Kidney (tissue), 14 donors: ENCODE measurements around the gene SH3BP4. TPM values are rescaled to one million over a fixed set of nuclear protein-coding genes. Genes with fewer than 3 reads are reported as not detected.
A peak's percentile ranks its signal among the peaks of the same experiment; 100 is the strongest.

Source experiments
- DNase-seq, 5 donors: peaks; one replicate each; pipeline ENCODE4 v3.0.0-alpha.2; 2013 to 2020
- FAIRE-seq: peaks from 2 replicates; lab custom pipeline; 2012; peaks lifted over from hg19 to GRCh38; lab: Jason Lieb, UNC
- H3K27ac ChIP-seq, 2 donors: one replicate each; pipeline ENCODE4 v1.7.0; 2013; ENCODE audit warnings: low read depth in 2 of 2, low read length in 2 of 2, inconsistent platforms in 1 of 2
- H3K27me3 ChIP-seq: one replicate; pipeline ENCODE4 v1.7.1; 2013; ENCODE audit warnings: low read length, inconsistent platforms; ENCODE audit not compliant: control insufficient read depth, insufficient read depth
- H3K36me3 ChIP-seq, 3 donors: one replicate each; pipeline versions ENCODE4 v1.7.0 to v1.7.1; 2013; ENCODE audit warnings: low read length in 3 of 3, control low read depth in 1 of 3, inconsistent platforms in 1 of 3; ENCODE audit not compliant: insufficient read depth in 3 of 3, control insufficient read depth in 2 of 3
- H3K4me1 ChIP-seq, 3 donors: one replicate each; pipeline versions ENCODE4 v1.7.0 to v1.7.1; 2013; ENCODE audit warnings: low read length in 3 of 3, inconsistent platforms in 1 of 3, low read depth in 1 of 3; ENCODE audit not compliant: control insufficient read depth in 2 of 3, insufficient read depth in 2 of 3
- H3K4me3 ChIP-seq, 3 donors: one replicate each; pipeline versions ENCODE4 v1.7.0 to v1.8.1; 2013; ENCODE audit warnings: low read length in 3 of 3, control low read depth in 1 of 3, inconsistent platforms in 1 of 3
- H3K9ac ChIP-seq, 3 donors: one replicate each; pipeline versions ENCODE4 v1.7.0 to v1.7.1; 2013; ENCODE audit warnings: low read length in 3 of 3, control low read depth in 1 of 3, inconsistent platforms in 1 of 3
- H3K9me3 ChIP-seq, 3 donors: one replicate each; pipeline versions ENCODE4 v1.7.0 to v1.7.1; 2013; ENCODE audit warnings: low read length in 3 of 3, control low read depth in 1 of 3, inconsistent platforms in 1 of 3; ENCODE audit not compliant: control insufficient read depth in 2 of 3, insufficient read depth in 1 of 3
- CTCF ChIP-seq: IDR thresholded peaks from 3 replicates; pipeline ENCODE4 v1.5.1; 2012; ENCODE audit warnings: mild to moderate bottlenecking, moderate library complexity, borderline replicate concordance; ENCODE audit not compliant: insufficient read depth; ENCODE audit errors: extremely low read depth
- intact Hi-C: fragments of 100-400 bp; cut with DNase I; formaldehyde crosslinking; loops from one replicate; pipeline ENCODE4 v1.11.1; 2022
- polyA plus RNA-seq: library from polyadenylated mRNA; stranded (reverse); fragments of 350-450 nt; fragmentation: Illumina TruSeq; extraction: RNeasy Lipid Tissue Mini Kit (QIAGEN cat#74804); gene quantifications from one replicate; pipeline ENCODE4 v1.2.3, GENCODE V29; 2014; ENCODE audit warnings: low read depth, low replicate concordance; ENCODE audit not compliant: insufficient read depth
- total RNA-seq: library from RNA; stranded (reverse); fragmentation: NEBNext Ultra II Directional; extraction: Animal tissue kit (Norgen Biotek cat#: 25700); gene quantifications from one replicate; pipeline ENCODE4 v1.2.1, GENCODE V29; 2021
- donor health status: control.
- donor health status: control.
- donor health status: control.
- donor health status: control.
- donor health status: control.
- donor health status: DM: yes; HTN: yes; CAD: no.
- donor health status: Normal renal cell carcinoma (clear cell type).

SH3BP4 gene
- total and polyA plus RNA-seq, 2 donors from 2014 or later: 20.0 to 52.9 TPM

DNA sequence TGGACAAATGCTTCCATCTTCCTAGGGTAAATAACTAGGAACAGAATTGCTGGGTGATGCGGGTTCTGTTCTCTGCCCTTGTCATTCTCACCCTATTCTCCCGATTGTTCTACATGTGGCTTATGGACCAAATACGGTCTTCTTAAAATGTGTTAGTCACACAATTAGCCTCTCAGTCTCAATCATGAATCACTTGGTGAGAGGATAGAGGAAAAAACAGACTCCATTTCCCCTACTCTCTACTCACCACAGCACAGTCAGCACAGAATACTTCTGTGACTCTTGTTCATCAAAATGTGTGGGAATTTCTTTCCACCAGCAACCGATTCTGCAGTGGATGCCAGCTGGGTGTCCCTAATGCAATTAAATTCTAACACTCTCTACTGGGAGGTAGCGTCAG, 125.2 kb downstream of the SH3BP4 start:
- no peaks in the 10 kb centered on the region for H3K36me3 ChIP-seq
- peak in 1 of 5 donors; percentile 5 for DNase-seq
- H3K9me3 ChIP-seq: peaks cover 0 to 3% (median 0%) of the 10 kb centered on the region in 3 donors
- intact Hi-C loops: no loop called here
- no peaks in the 10 kb centered on the region for H3K27me3 ChIP-seq
- H3K9ac ChIP-seq: no peak overlapping the region
- H3K27ac ChIP-seq: no peak overlapping the region
- FAIRE-seq: no peak
- no peak overlapping the region for H3K4me3 ChIP-seq
- TF ChIP-seq CTCF: no peak
- H3K4me1 ChIP-seq: no peaks in the 10 kb centered on the region

- intact Hi-C loops: no loop called here
Observed at GRCh38 chr2:235078182-235078581, 126.4 kb downstream of the SH3BP4 start.

GRCh38 chr2:235078914-235079472, 127.2 kb downstream of the SH3BP4 start:
- no peak for FAIRE-seq

More at GRCh38 chr2:235078182-235078581, 126.4 kb downstream of the SH3BP4 start:
- no peak for TF ChIP-seq CTCF
- no peak for DNase-seq
- Histone ChIP-seq H3K9ac (no peak overlapping the region), H3K4me3 (no peak overlapping the region), H3K36me3 (no peaks in the 10 kb centered on the region), H3K27me3 (no peaks in the 10 kb centered on the region), H3K27ac (no peak overlapping the region), H3K9me3 (peaks cover 0 to 3% (median 0%) of the 10 kb centered on the region in 3 donors), H3K4me1 (no peaks in the 10 kb centered on the region)
- FAIRE-seq: no peak

More at GRCh38 chr2:235078914-235079472, 127.2 kb downstream of the SH3BP4 start:
- Histone ChIP-seq H3K9ac (no peak overlapping the region), H3K27ac (no peak overlapping the region), H3K4me1 (no peaks in the 10 kb centered on the region), H3K36me3 (no peaks in the 10 kb centered on the region), H3K4me3 (peak overlapping the region in 1 of 3 donors; percentile 8), H3K27me3 (no peaks in the 10 kb centered on the region), H3K9me3 (peaks cover 0 to 3% (median 0%) of the 10 kb centered on the region in 3 donors)
- TF ChIP-seq CTCF: no peak
- DNase-seq: no peak
- intact Hi-C loops: no loop called here
